ENCODE measurements around the gene PAPPA. TPM values are rescaled to one million over a fixed set of nuclear protein-coding genes. Genes with fewer than 3 reads are reported as not detected.

Gene PAPPA
- polyA plus RNA-seq, 6 donors from 2014 or later, result not detected

- no peak overlapping the region for H3K4me3 Mint-ChIP-seq
- H3K27me3 Mint-ChIP-seq, result no peaks in the 10 kb centered on the region
- ATAC-seq (ENCODE audit: low read depth in 2 of 2), result no peak
- H3K9me3 Mint-ChIP-seq, result peaks cover 0 to 5% (median 0%) of the 10 kb centered on the region in 7 donors
- peaks cover 0 to 4% (median 0%) of the 10 kb centered on the region in 3 donors for H3K4me1 Mint-ChIP-seq
- no peak overlapping the region for H3K27ac Mint-ChIP-seq
- DNase-seq, result no peak
- H3K36me3 Mint-ChIP-seq, result peaks cover 0 to 6% of the 10 kb centered on the region in 2 donors
Observed at GRCh38 chr9:116420993-116421538, 267.5 kb downstream of the PAPPA start.

DNA sequence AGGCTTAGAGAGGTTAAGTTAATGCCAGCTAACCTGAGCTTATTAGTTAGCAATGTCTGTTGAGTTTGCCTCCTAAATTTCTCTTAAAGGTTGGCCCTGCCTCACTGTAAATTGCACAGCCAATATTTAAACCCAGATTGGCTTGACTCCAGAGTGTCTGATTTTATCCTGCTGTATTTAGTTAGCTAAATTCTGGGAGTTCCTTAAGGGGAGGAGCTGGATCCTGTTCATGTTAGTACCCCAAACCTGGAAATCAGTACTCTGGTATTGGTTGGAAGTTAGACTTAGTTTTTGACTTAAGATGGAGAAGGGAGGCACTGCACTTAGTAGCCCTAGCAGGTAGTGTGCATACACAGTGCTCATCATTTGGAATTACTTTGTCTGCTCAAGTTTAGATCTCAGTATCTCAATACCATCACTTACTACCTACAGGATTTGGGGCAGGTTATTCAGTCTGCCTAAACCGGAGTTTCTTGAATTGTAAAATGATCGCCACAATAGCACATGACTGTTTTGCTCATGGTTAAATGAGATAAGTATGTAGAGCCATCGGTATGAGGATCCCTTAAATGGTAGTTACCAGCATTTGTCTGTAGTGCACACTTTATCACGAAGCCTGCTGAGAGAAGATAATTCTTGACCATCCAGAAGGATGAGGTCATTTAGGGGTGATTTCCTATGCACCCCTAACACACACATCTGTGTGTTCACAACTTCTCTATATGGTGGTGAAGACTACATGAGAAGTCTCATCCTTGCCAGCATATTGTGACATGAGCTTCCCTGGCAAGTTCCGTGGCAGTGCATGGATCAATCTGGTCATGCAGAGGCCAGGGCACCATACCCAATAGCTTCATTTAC lies 268.8 kb downstream of the PAPPA start:
- H3K27ac Mint-ChIP-seq, result no peak overlapping the region
- H3K4me3 Mint-ChIP-seq, result no peak overlapping the region
- H3K9me3 Mint-ChIP-seq, result peaks cover 0 to 5% (median 0%) of the 10 kb centered on the region in 7 donors
- peaks cover 0 to 6% of the 10 kb centered on the region in 2 donors for H3K36me3 Mint-ChIP-seq
- no peaks in the 10 kb centered on the region for H3K27me3 Mint-ChIP-seq
- ATAC-seq (ENCODE audit: low read depth in 2 of 2) (no peak), DNase-seq (no peak)
- peaks cover 0 to 4% (median 0%) of the 10 kb centered on the region in 3 donors for H3K4me1 Mint-ChIP-seq

DNA sequence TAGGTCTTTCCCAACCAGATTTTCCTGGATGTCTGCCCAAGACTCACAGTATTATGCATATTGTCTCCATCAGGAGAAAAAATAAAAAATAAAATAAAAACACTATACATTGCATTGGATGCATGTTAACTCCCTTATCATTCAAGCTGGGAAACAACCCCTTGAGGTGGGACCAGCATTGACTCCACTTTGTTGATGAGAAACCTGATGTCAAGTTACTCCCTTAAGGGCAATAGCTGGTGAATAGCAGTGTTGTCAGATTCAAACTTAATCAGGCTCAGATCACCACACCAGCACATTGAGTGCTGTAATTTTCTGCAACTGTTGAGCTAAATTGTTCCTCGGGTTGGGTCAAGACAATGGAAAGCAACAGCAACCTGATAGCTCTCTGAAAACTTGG lies 269.6 kb downstream of the PAPPA start:
- no peak overlapping the region for H3K4me3 Mint-ChIP-seq
- H3K27me3 Mint-ChIP-seq, result no peaks in the 10 kb centered on the region
- H3K27ac Mint-ChIP-seq, result no peak overlapping the region
- peaks cover 0 to 6% of the 10 kb centered on the region in 2 donors for H3K36me3 Mint-ChIP-seq
- H3K4me1 Mint-ChIP-seq, result peaks cover 0 to 4% (median 0%) of the 10 kb centered on the region in 3 donors
- DNase-seq (no peak), ATAC-seq (ENCODE audit: low read depth in 2 of 2) (no peak)
- peaks cover 0 to 5% (median 0%) of the 10 kb centered on the region in 7 donors for H3K9me3 Mint-ChIP-seq

DNA sequence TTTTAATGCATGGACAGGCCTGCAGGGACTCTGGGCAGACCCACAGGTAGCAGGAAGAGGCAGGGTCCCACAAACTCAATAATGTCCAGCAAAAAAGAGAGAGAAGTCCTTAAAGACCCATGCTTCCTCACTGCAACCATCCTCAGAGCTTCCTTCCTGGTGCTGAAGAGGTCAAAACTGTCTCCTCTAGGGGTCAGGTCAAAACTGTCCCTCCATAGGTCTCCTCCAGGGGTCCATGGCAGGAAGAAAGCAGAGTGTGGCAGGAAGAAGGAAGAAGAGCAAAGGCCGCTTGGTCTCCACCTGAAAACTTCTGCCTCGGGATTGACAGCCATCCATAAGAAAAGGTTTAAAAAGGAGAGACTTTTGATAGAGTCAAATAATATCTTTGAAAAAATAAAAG lies 271.7 kb downstream of the PAPPA start:
- DNase-seq, result no peak
- no peak overlapping the region for H3K27ac Mint-ChIP-seq
- peaks cover 0 to 5% (median 0%) of the 10 kb centered on the region in 7 donors for H3K9me3 Mint-ChIP-seq
- no peak overlapping the region for H3K4me3 Mint-ChIP-seq
- no peak for ATAC-seq (ENCODE audit: low read depth in 2 of 2)
- H3K36me3 Mint-ChIP-seq, result peaks cover 0 to 6% of the 10 kb centered on the region in 2 donors
- no peaks in the 10 kb centered on the region for H3K27me3 Mint-ChIP-seq
- H3K4me1 Mint-ChIP-seq, result no peaks in the 10 kb centered on the region

DNA sequence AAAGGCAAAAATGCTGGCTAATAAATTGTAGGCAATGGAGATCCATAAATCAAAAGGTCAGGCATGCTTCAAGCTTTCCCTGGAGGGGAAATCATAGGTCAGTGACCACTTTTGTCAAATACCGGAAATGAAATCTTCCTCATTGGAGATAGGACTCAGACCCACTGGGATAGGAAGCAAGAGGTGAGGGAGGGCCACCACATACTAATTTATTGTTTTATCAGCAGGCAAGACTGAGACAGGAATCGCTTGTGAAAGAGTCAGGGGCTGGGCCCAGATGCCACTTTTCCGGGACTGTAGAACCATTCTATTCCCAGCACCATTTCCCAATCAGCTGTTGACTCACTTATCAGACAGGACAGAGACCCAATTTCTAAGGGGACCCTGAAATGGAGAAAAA lies 277.3 kb downstream of the PAPPA start:
- DNase-seq (no peak), ATAC-seq (ENCODE audit: low read depth in 2 of 2) (no peak)
- Mint-ChIP-seq H3K27ac (no peak overlapping the region), H3K4me3 (no peak overlapping the region), H3K4me1 (no peaks in the 10 kb centered on the region), H3K27me3 (no peaks in the 10 kb centered on the region), H3K36me3 (no peaks in the 10 kb centered on the region), H3K9me3 (no peaks in the 10 kb centered on the region)

DNA sequence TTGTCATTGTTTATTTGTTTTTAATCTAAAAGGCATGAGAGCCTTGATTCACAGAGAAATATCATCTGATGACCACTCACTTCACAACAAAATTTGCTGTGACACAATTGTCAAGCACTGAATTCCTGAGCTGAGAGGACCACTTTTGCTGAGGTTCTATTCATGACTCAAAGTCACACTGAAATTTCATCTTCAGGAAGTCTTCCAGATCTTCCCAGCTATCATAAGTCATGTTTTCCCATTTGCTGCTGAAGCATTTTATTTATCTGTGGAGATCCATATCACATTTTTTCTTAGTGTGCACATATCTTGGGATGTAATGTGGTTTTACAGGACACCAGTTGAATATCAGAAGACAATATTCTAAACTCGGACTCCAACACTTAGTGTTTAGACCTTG lies 278.5 kb downstream of the PAPPA start:
- Mint-ChIP-seq H3K4me1 (no peaks in the 10 kb centered on the region), H3K36me3 (peaks cover 0 to 4% of the 10 kb centered on the region in 2 donors), H3K27me3 (no peaks in the 10 kb centered on the region), H3K27ac (no peak overlapping the region), H3K9me3 (peaks cover 0 to 6% (median 0%) of the 10 kb centered on the region in 7 donors), H3K4me3 (no peak overlapping the region)
- ATAC-seq (ENCODE audit: low read depth in 2 of 2) (no peak), DNase-seq (no peak)

DNA sequence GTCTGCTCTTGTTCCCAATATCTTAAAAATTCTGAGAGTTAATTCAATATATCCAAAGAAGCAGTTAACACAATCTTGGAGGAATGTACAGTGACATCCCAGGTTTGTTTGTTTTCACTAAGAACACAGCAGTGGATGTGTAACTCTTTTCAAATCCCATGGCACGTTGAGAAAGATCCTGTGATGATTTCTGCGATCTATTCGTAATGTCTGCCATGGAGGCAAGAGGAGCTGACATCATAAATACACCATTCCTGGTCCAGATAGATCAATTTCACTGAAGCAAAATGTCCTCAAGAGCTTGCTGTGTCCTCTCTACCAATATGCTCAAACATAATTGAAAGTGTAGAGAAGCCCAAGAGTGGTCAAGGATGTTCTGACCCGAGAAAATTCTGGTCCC lies 280.7 kb downstream of the PAPPA start:
- H3K27ac Mint-ChIP-seq, result no peak overlapping the region
- H3K36me3 Mint-ChIP-seq, result peaks cover 0 to 10% of the 10 kb centered on the region in 2 donors

GRCh38 chr9:116435706-116436105 lies 282.1 kb downstream of the PAPPA start:
- H3K36me3 Mint-ChIP-seq, result peaks cover 0 to 22% of the 10 kb centered on the region in 2 donors
- ATAC-seq (ENCODE audit: low read depth in 2 of 2), result no peak

More for the DNA sequence above, 280.7 kb downstream of the PAPPA start:
- Mint-ChIP-seq H3K9me3 (peaks cover 0 to 6% (median 0%) of the 10 kb centered on the region in 7 donors), H3K27me3 (no peaks in the 10 kb centered on the region), H3K4me1 (no peaks in the 10 kb centered on the region), H3K4me3 (no peak overlapping the region)
- no peak for DNase-seq
- no peak for ATAC-seq (ENCODE audit: low read depth in 2 of 2)

GRCh38 chr9:116436121-116436520 lies 282.5 kb downstream of the PAPPA start:
- Mint-ChIP-seq H3K4me1 (no peaks in the 10 kb centered on the region), H3K36me3 (peaks cover 0 to 23% of the 10 kb centered on the region in 2 donors), H3K4me3 (no peak overlapping the region), H3K9me3 (peaks cover 0 to 6% (median 0%) of the 10 kb centered on the region in 7 donors), H3K27me3 (no peaks in the 10 kb centered on the region), H3K27ac (no peak overlapping the region)
- ATAC-seq (ENCODE audit: low read depth in 2 of 2), result no peak
- no peak for DNase-seq

More at GRCh38 chr9:116435706-116436105, 282.1 kb downstream of the PAPPA start:
- H3K9me3 Mint-ChIP-seq, result peaks cover 0 to 6% (median 0%) of the 10 kb centered on the region in 7 donors
- no peak overlapping the region for H3K4me3 Mint-ChIP-seq
- no peak for DNase-seq
- no peaks in the 10 kb centered on the region for H3K4me1 Mint-ChIP-seq
- H3K27me3 Mint-ChIP-seq, result no peaks in the 10 kb centered on the region
- H3K27ac Mint-ChIP-seq, result no peak overlapping the region

DNA sequence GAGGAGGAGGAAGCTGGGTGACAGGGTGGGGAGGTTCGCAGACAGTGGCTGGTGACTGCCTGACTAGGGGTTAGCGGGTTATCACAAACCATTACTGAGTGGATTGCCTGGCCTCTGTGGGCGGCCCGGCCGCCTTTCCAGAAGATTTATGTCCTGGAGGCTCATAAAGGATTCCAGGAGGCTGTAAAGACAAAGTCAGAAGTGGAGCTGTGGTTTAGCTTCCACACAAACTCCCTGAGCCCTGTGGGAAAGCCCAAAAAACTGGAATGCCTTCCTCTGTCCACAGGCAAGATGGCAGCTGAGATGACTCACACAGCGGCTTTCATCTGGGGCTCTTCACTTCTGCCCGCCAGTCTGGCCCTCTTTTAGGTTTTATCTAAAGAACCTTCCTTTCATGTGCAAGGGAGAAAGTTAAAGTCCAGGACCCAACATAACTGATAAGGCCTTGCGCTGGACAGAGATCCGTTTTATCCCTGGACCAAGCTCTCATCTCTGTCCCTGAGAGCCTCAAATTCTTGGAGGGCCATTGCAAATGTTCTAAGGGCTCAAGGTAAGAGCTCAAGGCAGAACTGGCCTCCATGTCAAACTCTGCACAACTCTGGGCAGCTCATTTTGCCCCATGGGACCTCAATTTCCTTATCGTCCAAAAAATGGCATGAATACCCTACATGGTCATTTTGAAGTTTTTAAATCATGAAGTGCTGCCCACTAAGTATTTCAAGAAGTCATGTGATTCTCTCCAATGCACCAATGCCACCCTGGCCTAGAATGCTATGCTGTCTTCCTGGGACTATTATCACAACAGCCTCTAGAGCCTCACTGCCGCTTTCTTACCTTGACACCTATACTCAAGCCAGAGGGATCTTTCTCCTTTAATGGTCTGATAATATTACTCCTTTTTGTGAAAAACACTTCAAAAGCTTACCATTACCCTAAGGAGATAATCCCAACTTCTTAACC lies 284.1 kb downstream of the PAPPA start:
- no peak for ATAC-seq (ENCODE audit: low read depth in 2 of 2)
- H3K36me3 Mint-ChIP-seq, result peaks cover 0 to 23% of the 10 kb centered on the region in 2 donors
- peaks cover 0 to 6% (median 0%) of the 10 kb centered on the region in 7 donors for H3K9me3 Mint-ChIP-seq
- no peaks in the 10 kb centered on the region for H3K27me3 Mint-ChIP-seq
- no peaks in the 10 kb centered on the region for H3K4me1 Mint-ChIP-seq
- H3K27ac Mint-ChIP-seq, result no peak overlapping the region
- DNase-seq, result no peak
- no peak overlapping the region for H3K4me3 Mint-ChIP-seq

- Mint-ChIP-seq H3K9me3 (no peaks in the 10 kb centered on the region), H3K27ac (no peak overlapping the region), H3K36me3 (peaks cover 0 to 19% of the 10 kb centered on the region in 2 donors), H3K4me3 (no peak overlapping the region), H3K27me3 (no peaks in the 10 kb centered on the region), H3K4me1 (no peaks in the 10 kb centered on the region)
- ATAC-seq (ENCODE audit: low read depth in 2 of 2) (no peak), DNase-seq (no peak)
Observed at GRCh38 chr9:116442528-116442927, 288.9 kb downstream of the PAPPA start.

GRCh38 chr9:116447934-116448333 lies 294.3 kb downstream of the PAPPA start:
- Mint-ChIP-seq H3K27ac (peak overlapping the region in 1 of 6 donors; percentile 33), H3K4me3 (no peak overlapping the region), H3K36me3 (no peaks in the 10 kb centered on the region), H3K9me3 (no peaks in the 10 kb centered on the region), H3K27me3 (no peaks in the 10 kb centered on the region), H3K4me1 (no peaks in the 10 kb centered on the region)
- no peak for DNase-seq
- ATAC-seq (ENCODE audit: low read depth in 2 of 2), result no peak

DNA sequence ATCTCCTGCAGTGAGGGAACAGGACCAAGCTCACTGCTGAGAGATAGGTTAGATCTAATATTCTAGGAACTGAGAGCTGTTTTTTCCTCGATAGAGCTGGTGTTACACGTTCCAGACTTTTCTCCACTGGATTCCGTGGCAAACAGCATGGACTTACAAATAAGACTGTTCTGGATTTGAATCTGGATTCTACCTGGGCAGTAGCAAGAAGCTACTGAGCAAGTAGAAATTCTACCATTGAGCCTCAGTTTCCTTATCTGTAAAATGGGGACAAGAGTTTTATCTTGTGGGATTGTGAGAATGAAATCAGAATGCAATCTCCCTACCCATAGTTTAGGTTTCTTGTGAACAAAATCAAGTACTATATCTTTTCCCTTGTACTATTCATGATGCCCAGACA lies 294.8 kb downstream of the PAPPA start:
- no peak overlapping the region for H3K4me3 Mint-ChIP-seq

More for the DNA sequence above, 294.8 kb downstream of the PAPPA start:
- ATAC-seq (ENCODE audit: low read depth in 2 of 2) (no peak), DNase-seq (no peak)
- H3K27ac Mint-ChIP-seq, result no peak overlapping the region
- H3K9me3 Mint-ChIP-seq, result no peaks in the 10 kb centered on the region
- no peaks in the 10 kb centered on the region for H3K36me3 Mint-ChIP-seq
- H3K4me1 Mint-ChIP-seq, result no peaks in the 10 kb centered on the region
- H3K27me3 Mint-ChIP-seq, result no peaks in the 10 kb centered on the region
